Osteoblast (primary cell): ENCODE measurements around the gene VPS4A. TPM values are rescaled to one million over a fixed set of nuclear protein-coding genes. Genes with fewer than 3 reads are reported as not detected.

ENCODE experiments used
- DNase-seq: peaks from one replicate; pipeline ENCODE4 v3.0.0; 2011; ENCODE audit warnings: low spot score, mixed read lengths; ENCODE audit not compliant: insufficient read length; ENCODE audit errors: missing footprints
- H2AFZ ChIP-seq: 2 replicates; pipeline ENCODE4 v1.6.0; 2011; ENCODE audit warnings: mild to moderate bottlenecking, low read length
- H3K27ac ChIP-seq: 2 replicates; pipeline ENCODE4 v1.5.1; 2011; ENCODE audit warnings: mild to moderate bottlenecking, low read depth, low read length, moderate library complexity
- H3K27me3 ChIP-seq: 2 replicates; pipeline ENCODE4 v1.6.0; 2012; ENCODE audit warnings: mild to moderate bottlenecking, control low read depth, inconsistent platforms, low read length, moderate library complexity; ENCODE audit not compliant: insufficient read depth
- H3K36me3 ChIP-seq: 2 replicates; pipeline ENCODE4 v1.5.1; 2011; ENCODE audit warnings: mild to moderate bottlenecking, low read length, control low read depth, moderate library complexity; ENCODE audit not compliant: insufficient read depth
- H3K4me1 ChIP-seq: 2 replicates; pipeline ENCODE4 v1.5.1; 2011; ENCODE audit warnings: mild to moderate bottlenecking, low read length, control low read depth, moderate library complexity; ENCODE audit not compliant: insufficient read depth
- H3K4me2 ChIP-seq: 2 replicates; pipeline ENCODE4 v1.6.0; 2011; ENCODE audit warnings: mild to moderate bottlenecking, low read length; ENCODE audit not compliant: insufficient read depth
- H3K4me3 ChIP-seq: fragments of 200-600 bp; sonication (generic); 3 replicates; pipeline ENCODE4 v1.5.1; 2012; ENCODE audit warnings: mild to moderate bottlenecking, low read length, inconsistent platforms; ENCODE audit not compliant: insufficient read depth
- H3K79me2 ChIP-seq: 2 replicates; pipeline ENCODE4 v1.6.0; 2012; ENCODE audit warnings: mild to moderate bottlenecking, low read length, control low read depth, inconsistent platforms; ENCODE audit not compliant: insufficient read depth
- H3K9me3 ChIP-seq: 2 replicates; pipeline ENCODE4 v1.5.1; 2011; ENCODE audit warnings: low read depth, low read length, control low read depth
- H4K20me1 ChIP-seq: 2 replicates; pipeline ENCODE4 v1.6.0; 2012; ENCODE audit warnings: mild to moderate bottlenecking, low read length, control low read depth; ENCODE audit not compliant: insufficient read depth
- total RNA-seq: library from RNA; depleted of rRNA; stranded (reverse); fragments of >200 nt; gene quantifications from 2 replicates; pipeline ENCODE4 v1.2.3, GENCODE V29; 2012
- TF ChIP-seq, protein P1 (sequence below): IDR thresholded peaks from 2 replicates; pipeline ENCODE4 v1.5.1; 2011; ENCODE audit warnings: mild to moderate bottlenecking, low read depth, low read length, moderate library complexity; ENCODE audit errors: extremely low read depth

VPS4A gene
- total RNA-seq, 1 donor, result 32.6 TPM

DNA sequence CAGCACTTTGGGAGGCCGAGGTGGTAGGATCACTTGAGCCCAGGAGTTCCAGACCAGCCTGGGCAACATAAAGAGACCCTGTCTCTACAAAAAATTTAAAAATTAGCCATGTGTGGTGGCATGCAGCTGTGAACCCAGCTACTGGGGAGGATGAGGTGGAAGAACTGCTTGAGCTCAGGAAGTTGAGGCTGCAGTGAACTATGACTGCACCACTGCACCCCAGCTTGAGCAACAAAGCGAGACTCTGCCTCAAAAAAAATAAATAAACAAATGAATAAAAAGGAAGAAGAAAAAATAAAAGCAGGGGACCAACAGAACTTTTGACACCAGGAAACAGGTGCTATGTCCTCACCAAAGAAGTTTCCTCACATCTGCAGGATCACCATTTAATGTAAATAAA lies 60.4 kb downstream of the VPS4A start:
- H3K79me2 ChIP-seq, result peaks cover 15% of the 10 kb centered on the region
- no peak overlapping the region for H3K27ac ChIP-seq
- DNase-seq, result no peak
- H3K36me3 ChIP-seq, result peaks cover 51% of the 10 kb centered on the region
- H3K4me3 ChIP-seq, result no peak overlapping the region
- H3K4me1 ChIP-seq, result no peaks in the 10 kb centered on the region
- TF ChIP-seq, protein P1, sequence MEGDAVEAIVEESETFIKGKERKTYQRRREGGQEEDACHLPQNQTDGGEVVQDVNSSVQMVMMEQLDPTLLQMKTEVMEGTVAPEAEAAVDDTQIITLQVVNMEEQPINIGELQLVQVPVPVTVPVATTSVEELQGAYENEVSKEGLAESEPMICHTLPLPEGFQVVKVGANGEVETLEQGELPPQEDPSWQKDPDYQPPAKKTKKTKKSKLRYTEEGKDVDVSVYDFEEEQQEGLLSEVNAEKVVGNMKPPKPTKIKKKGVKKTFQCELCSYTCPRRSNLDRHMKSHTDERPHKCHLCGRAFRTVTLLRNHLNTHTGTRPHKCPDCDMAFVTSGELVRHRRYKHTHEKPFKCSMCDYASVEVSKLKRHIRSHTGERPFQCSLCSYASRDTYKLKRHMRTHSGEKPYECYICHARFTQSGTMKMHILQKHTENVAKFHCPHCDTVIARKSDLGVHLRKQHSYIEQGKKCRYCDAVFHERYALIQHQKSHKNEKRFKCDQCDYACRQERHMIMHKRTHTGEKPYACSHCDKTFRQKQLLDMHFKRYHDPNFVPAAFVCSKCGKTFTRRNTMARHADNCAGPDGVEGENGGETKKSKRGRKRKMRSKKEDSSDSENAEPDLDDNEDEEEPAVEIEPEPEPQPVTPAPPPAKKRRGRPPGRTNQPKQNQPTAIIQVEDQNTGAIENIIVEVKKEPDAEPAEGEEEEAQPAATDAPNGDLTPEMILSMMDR, result no peak
- peaks cover 6% of the 10 kb centered on the region for H4K20me1 ChIP-seq
- H3K9me3 ChIP-seq, result no peaks in the 10 kb centered on the region
- H3K27me3 ChIP-seq, result no peaks in the 10 kb centered on the region
- no peak overlapping the region for H3K4me2 ChIP-seq
- H2AFZ ChIP-seq, result no peak overlapping the region

DNA sequence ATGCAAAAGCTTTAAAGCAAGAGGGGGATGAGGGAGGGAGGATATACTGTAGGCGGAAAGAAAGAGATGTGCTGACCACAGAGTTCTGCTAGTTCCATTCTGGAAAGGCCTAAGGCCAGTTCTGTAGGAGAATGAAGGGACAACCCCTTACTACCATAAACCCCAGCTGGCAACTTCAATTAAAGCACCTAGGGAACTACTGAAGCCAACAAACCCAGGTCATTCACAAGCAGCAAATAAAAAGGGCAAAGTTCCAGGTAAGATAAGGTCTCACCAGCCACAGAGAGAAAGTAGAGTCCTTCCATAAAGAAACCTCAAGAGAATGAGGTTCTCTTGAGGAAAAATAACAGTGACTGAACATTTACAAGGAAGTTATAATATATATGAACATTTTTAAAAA lies 61.9 kb downstream of the VPS4A start:
- no peaks in the 10 kb centered on the region for H3K4me1 ChIP-seq
- H3K27me3 ChIP-seq, result no peaks in the 10 kb centered on the region
- no peaks in the 10 kb centered on the region for H3K9me3 ChIP-seq
- no peak overlapping the region for H3K27ac ChIP-seq
- TF ChIP-seq, protein P1, result no peak
- peaks cover 6% of the 10 kb centered on the region for H4K20me1 ChIP-seq
- no peak overlapping the region for H2AFZ ChIP-seq
- no peak for DNase-seq
- no peak overlapping the region for H3K4me3 ChIP-seq
- peaks cover 45% of the 10 kb centered on the region for H3K36me3 ChIP-seq
- H3K79me2 ChIP-seq, result peaks cover 15% of the 10 kb centered on the region
- no peak overlapping the region for H3K4me2 ChIP-seq

Other genes starting within 250 kb of the VPS4A start
- gene HAS3, start 205.7 kb upstream of the VPS4A start, total RNA-seq, result 1.4 and 1.5 TPM in 2 replicates
- 48.0 and 52.1 TPM in 2 replicates for gene CHTF8, start 178.8 kb upstream of the VPS4A start, total RNA-seq
- 17.4 and 18.0 TPM in 2 replicates for gene UTP4, start 178.7 kb upstream of the VPS4A start, total RNA-seq
- 35.5 and 38.6 TPM in 2 replicates for gene SNTB2, start 124.2 kb upstream of the VPS4A start, total RNA-seq
- 11.2 and 13.0 TPM in 2 replicates for gene PDF, start 19.2 kb downstream of the VPS4A start, total RNA-seq
- gene COG8, start 28.2 kb downstream of the VPS4A start, total RNA-seq, result 34.0 and 38.6 TPM in 2 replicates
- gene NIP7, start 28.4 kb downstream of the VPS4A start, total RNA-seq, result 20.6 and 22.8 TPM in 2 replicates
- 0.29 and 0.72 TPM in 2 replicates for gene TMED6, start 40.4 kb downstream of the VPS4A start, total RNA-seq
- 9.8 and 10.3 TPM in 2 replicates for gene TERF2, start 74.7 kb downstream of the VPS4A start, total RNA-seq
- gene CYB5B, start 113.3 kb downstream of the VPS4A start, total RNA-seq, result 67.7 and 84.0 TPM in 2 replicates